Glutamatergic neuron (in vitro differentiated cells): ENCODE data around the gene CHN2. TPM values are rescaled to one million over a fixed set of nuclear protein-coding genes. Genes with fewer than 3 reads are reported as not detected.

ENCODE experiments used
- DNase-seq: peaks from one replicate; pipeline ENCODE4 v3.0.0; 2022
- H3K27ac Mint-ChIP-seq: one replicate; pipeline ENCODE4 v1.8.0; 2020; ENCODE audit warnings: mild to moderate bottlenecking, mixed read lengths, inconsistent platforms; ENCODE audit not compliant: unreplicated experiment
- H3K27me3 Mint-ChIP-seq: one replicate; pipeline ENCODE4 v1.8.0; 2020; ENCODE audit warnings: mild to moderate bottlenecking, moderate library complexity, mixed read lengths, inconsistent platforms; ENCODE audit not compliant: unreplicated experiment
- H3K36me3 Mint-ChIP-seq: one replicate; pipeline ENCODE4 v1.8.0; 2020; ENCODE audit warnings: mild to moderate bottlenecking, mixed read lengths, inconsistent platforms; ENCODE audit not compliant: unreplicated experiment
- H3K4me1 Mint-ChIP-seq: one replicate; pipeline ENCODE4 v1.8.0; 2020; ENCODE audit warnings: mild to moderate bottlenecking, low read depth, mixed read lengths, inconsistent platforms; ENCODE audit not compliant: unreplicated experiment
- H3K4me3 Mint-ChIP-seq: one replicate; pipeline ENCODE4 v1.8.0; 2020; ENCODE audit warnings: mild to moderate bottlenecking, mixed read lengths, inconsistent platforms; ENCODE audit not compliant: unreplicated experiment
- H3K9me3 Mint-ChIP-seq: one replicate; pipeline ENCODE4 v1.8.0; 2020; ENCODE audit warnings: mild to moderate bottlenecking, moderate library complexity, mixed read lengths, inconsistent platforms; ENCODE audit not compliant: unreplicated experiment
- CTCF ChIP-seq: fragments of 200-600 bp; sonication (generic); IDR thresholded peaks from one replicate; pipeline ENCODE4 v1.5.0; 2021; ENCODE audit not compliant: partially characterized antibody, unreplicated experiment
- total RNA-seq: library from RNA; stranded (reverse); fragmentation: NEBNext Ultra II Directional; extraction: Animal tissue kit (Norgen Biotek cat#: 25700); gene quantifications from one replicate; pipeline ENCODE4 v1.2.1, GENCODE V29; 2021; ENCODE audit not compliant: unreplicated experiment

The CHN2 gene
- total RNA-seq, 1 donor from 2014 or later, result 63.2 TPM

GRCh38 chr7:29487424-29487823, 292.8 kb downstream of the CHN2 start:
- Mint-ChIP-seq H3K4me3 (no peak overlapping the region), H3K27ac (no peak overlapping the region), H3K27me3 (peaks cover 10% of the 10 kb centered on the region), H3K36me3 (no peaks in the 10 kb centered on the region), H3K4me1 (peaks cover 39% of the 10 kb centered on the region), H3K9me3 (peaks cover 2% of the 10 kb centered on the region)
- DNase-seq, result no peak
- TF ChIP-seq CTCF, result no peak

DNA sequence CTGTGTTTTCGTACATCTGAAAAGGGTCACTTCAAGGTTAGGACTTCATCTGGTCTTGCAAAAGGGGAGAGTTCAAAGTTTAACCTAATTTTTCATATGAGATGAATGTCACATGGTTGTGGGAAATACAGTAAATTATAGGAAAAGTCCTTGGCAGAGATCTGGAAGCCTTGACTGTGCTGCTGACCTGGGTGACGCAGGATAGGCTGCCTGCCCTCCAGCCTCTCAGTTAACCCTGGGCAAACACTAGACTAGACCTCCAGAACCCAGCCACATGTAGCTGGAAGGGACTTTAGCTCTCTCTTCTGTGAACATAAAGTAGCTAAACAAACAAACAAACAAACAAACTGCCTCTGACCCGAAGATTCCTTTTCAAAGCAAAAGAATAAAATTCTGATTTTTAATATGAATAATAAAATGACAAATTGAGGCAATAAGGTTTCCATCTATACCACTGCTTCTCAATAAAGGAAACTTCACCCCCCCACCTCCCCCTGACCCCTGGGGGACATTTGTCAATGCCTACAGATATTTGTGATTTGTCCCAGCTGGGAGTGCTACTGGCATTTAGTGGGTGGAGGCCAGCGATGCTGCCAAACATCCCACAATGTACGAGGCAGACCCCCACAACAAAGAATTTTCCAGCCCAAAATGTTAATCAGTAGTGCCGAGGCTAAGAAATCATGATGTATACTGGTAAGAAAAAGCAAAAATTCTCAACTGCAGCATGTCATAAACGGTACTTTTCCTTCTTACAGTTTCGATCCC, 293.8 kb downstream of the CHN2 start:
- Mint-ChIP-seq H3K27ac (no peak overlapping the region), H3K4me3 (no peak overlapping the region), H3K27me3 (peaks cover 10% of the 10 kb centered on the region), H3K9me3 (peaks cover 2% of the 10 kb centered on the region), H3K4me1 (peaks cover 39% of the 10 kb centered on the region), H3K36me3 (no peaks in the 10 kb centered on the region)
- DNase-seq, result no peak
- no peak for TF ChIP-seq CTCF

DNA sequence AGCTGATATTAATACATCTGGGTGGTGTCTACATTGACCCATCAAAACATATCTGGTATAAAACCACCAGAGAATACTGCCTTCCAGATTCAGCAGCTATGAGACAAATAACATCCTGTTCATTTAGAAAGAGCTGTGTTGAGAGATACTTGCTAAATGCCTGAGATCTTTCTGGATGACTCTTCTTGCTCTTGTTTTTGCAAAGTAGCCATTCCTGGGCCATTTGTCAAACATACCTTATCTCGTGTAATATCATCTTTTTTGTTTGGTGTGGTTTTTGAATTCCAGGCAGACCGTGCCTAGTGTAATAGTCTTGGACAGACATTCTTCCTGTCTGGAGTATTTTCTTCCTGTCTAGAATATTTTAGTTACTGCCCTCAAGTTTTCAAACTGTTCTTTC, 294.4 kb downstream of the CHN2 start:
- no peak overlapping the region for H3K27ac Mint-ChIP-seq
- H3K27me3 Mint-ChIP-seq, result peaks cover 8% of the 10 kb centered on the region
- no peak for DNase-seq
- H3K4me3 Mint-ChIP-seq, result no peak overlapping the region
- no peaks in the 10 kb centered on the region for H3K36me3 Mint-ChIP-seq
- peaks cover 36% of the 10 kb centered on the region for H3K4me1 Mint-ChIP-seq
- peaks cover 2% of the 10 kb centered on the region for H3K9me3 Mint-ChIP-seq
- TF ChIP-seq CTCF, result no peak

DNA sequence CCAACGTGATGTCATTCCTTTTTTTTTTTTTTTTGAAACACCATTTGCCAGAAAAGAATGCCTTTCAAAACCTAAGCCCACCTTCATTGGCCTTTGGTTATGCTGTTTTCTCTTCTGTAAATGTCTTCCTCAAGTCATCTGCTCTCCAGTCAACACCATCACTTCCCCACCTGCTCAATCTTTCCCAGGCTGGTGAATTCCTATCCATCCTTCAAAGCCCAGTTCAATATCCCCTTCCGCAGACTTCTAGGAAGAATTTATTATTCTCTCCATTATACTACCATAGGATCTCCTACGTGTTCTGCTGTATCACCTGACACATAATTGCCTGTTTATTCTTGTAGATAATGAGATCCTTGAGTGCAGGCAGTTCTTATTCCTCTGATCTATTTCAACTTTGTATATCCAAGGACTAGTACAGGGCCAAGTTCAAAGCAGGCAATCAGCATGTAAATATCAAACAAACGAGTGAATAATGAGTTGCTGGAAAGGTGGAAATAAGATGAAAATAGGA, 295.6 kb downstream of the CHN2 start:
- TF ChIP-seq CTCF, result no peak
- DNase-seq, result no peak
- Mint-ChIP-seq H3K4me1 (peaks cover 28% of the 10 kb centered on the region), H3K36me3 (no peaks in the 10 kb centered on the region), H3K4me3 (no peak overlapping the region), H3K27me3 (peaks cover 8% of the 10 kb centered on the region), H3K27ac (no peak overlapping the region), H3K9me3 (peaks cover 2% of the 10 kb centered on the region)

DNA sequence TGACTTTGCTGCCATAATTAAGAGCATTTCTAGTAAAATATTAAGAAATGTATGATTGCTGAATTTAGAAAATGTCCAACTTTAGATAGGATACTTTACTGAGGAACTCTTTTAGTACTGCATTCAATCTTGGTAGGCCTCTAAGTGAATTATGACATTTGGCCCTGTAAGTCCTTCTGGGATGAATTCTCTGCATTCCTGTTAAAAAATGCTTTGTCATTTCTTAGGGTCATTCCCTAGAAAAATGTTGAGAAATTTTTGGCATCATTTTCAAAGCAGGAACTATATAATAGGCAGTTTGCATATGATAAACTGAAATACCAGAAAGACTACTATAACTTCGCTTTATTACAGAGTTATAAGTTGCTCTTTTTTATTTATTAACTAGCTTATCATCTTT, 299.8 kb downstream of the CHN2 start:
- no peak for DNase-seq
- peaks cover 3% of the 10 kb centered on the region for H3K4me1 Mint-ChIP-seq
- no peak overlapping the region for H3K27ac Mint-ChIP-seq
- H3K9me3 Mint-ChIP-seq, result no peaks in the 10 kb centered on the region
- TF ChIP-seq CTCF, result no peak
- H3K4me3 Mint-ChIP-seq, result no peak overlapping the region
- H3K36me3 Mint-ChIP-seq, result no peaks in the 10 kb centered on the region
- no peaks in the 10 kb centered on the region for H3K27me3 Mint-ChIP-seq
